ENCODE results near the gene ENDOV.

Gene ENDOV

GRCh38 chr17:80415626-80416137 lies 715 bp downstream of the ENDOV start:
- no peak for DNase-seq (ENCODE audit: low read depth in 2 of 2)

- DNase-seq (ENCODE audit: low read depth in 2 of 2), result no peak
Measured at GRCh38 chr17:80416260-80416939, 1.4 kb downstream of the ENDOV start.

- no peak for DNase-seq (ENCODE audit: low read depth in 2 of 2)
Measured at GRCh38 chr17:80416940-80417293, 1.9 kb downstream of the ENDOV start.

GRCh38 chr17:80418589-80418988 lies 3.6 kb downstream of the ENDOV start:
- no peak for DNase-seq (ENCODE audit: low read depth in 2 of 2)

- no peak for DNase-seq (ENCODE audit: low read depth in 2 of 2)
Measured at GRCh38 chr17:80419255-80419654, 4.3 kb downstream of the ENDOV start.

GRCh38 chr17:80421381-80422090 lies 6.6 kb downstream of the ENDOV start:
- DNase-seq (ENCODE audit: low read depth in 2 of 2), result no peak

GRCh38 chr17:80422276-80422675 lies 7.3 kb downstream of the ENDOV start:
- no peak for DNase-seq (ENCODE audit: low read depth in 2 of 2)

- DNase-seq (ENCODE audit: low read depth in 2 of 2), result no peak
Measured at GRCh38 chr17:80422981-80423380, 8.0 kb downstream of the ENDOV start.

- no peak for DNase-seq (ENCODE audit: low read depth in 2 of 2)
Measured at GRCh38 chr17:80423536-80424225, 8.7 kb downstream of the ENDOV start.

GRCh38 chr17:80424261-80424660 lies 9.3 kb downstream of the ENDOV start:
- DNase-seq (ENCODE audit: low read depth in 2 of 2), result no peak

GRCh38 chr17:80424878-80425765 lies 10.2 kb downstream of the ENDOV start:
- DNase-seq (ENCODE audit: low read depth in 2 of 2), result no peak

GRCh38 chr17:80425835-80426426 lies 11.0 kb downstream of the ENDOV start:
- no peak for DNase-seq (ENCODE audit: low read depth in 2 of 2)

- peak; percentile 77 to 84 for DNase-seq (ENCODE audit: low read depth in 2 of 2)
Measured at GRCh38 chr17:80426671-80427326, 11.8 kb downstream of the ENDOV start.

GRCh38 chr17:80427366-80428282 lies 12.7 kb downstream of the ENDOV start:
- DNase-seq (ENCODE audit: low read depth in 2 of 2), result no peak

- no peak for DNase-seq (ENCODE audit: low read depth in 2 of 2)
Measured at GRCh38 chr17:80428363-80428762, 13.4 kb downstream of the ENDOV start.

- no peak for DNase-seq (ENCODE audit: low read depth in 2 of 2)
Measured at GRCh38 chr17:80428796-80429195, 13.8 kb downstream of the ENDOV start.

- DNase-seq (ENCODE audit: low read depth in 2 of 2), result no peak
Measured at GRCh38 chr17:80429356-80430275, 14.6 kb downstream of the ENDOV start.

- no peak for DNase-seq (ENCODE audit: low read depth in 2 of 2)
Measured at GRCh38 chr17:80430446-80431245, 15.7 kb downstream of the ENDOV start.
